HUES48 (cell line): ENCODE results near the gene BAIAP3.

Source experiments
- H3K27ac ChIP-seq: one replicate; pipeline ENCODE4 v1.7.0; 2013; ENCODE audit warnings: low read depth, low read length, inconsistent platforms
- H3K27me3 ChIP-seq: 2 replicates; pipeline ENCODE4 v1.6.1; 2013; ENCODE audit warnings: mild to moderate bottlenecking, low read length; ENCODE audit not compliant: control insufficient read depth, insufficient read depth
- H3K36me3 ChIP-seq: 2 replicates; pipeline ENCODE4 v1.6.1; 2013; ENCODE audit warnings: low read length; ENCODE audit not compliant: control insufficient read depth, insufficient read depth
- H3K4me1 ChIP-seq: 2 replicates; pipeline ENCODE4 v1.6.1; 2013; ENCODE audit warnings: mild to moderate bottlenecking, low read length; ENCODE audit not compliant: control insufficient read depth, insufficient read depth
- H3K4me3 ChIP-seq: 2 replicates; pipeline ENCODE4 v1.5.1; 2013; ENCODE audit warnings: mild to moderate bottlenecking, low read depth, low read length
- H3K9ac ChIP-seq: 2 replicates; pipeline ENCODE4 v1.6.1; 2013; ENCODE audit warnings: mild to moderate bottlenecking, low read depth, low read length, moderate library complexity
- H3K9me3 ChIP-seq: 2 replicates; pipeline ENCODE4 v1.6.1; 2013; ENCODE audit warnings: low read length; ENCODE audit not compliant: control insufficient read depth, insufficient read depth

Gene BAIAP3

DNA sequence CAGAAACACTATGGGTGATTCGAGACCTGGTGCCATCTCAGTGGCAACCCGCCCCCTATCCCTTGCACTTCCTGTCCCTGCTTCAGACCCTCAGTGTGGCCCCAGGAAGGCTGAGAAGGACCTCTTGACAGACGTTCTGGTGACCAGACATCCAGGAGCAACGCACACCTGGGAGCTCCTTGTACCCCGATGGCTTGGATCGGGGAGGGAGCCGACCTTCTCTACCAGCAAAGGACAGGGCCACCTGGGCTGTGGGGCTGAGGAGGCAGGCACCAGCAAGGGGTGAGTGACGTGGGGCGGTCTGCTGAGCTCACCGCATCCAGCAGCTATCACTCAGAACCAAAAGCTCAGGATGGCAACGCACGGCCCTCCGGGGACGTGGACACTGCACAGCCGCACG, 53.9 kb downstream of the BAIAP3 start:
- no peak overlapping the region for H3K27ac ChIP-seq
- H3K4me1 ChIP-seq: no peaks in the 10 kb centered on the region
- no peaks in the 10 kb centered on the region for H3K9me3 ChIP-seq
- H3K36me3 ChIP-seq: peaks cover 26% of the 10 kb centered on the region
- no peaks in the 10 kb centered on the region for H3K27me3 ChIP-seq
- no peak overlapping the region for H3K9ac ChIP-seq
- no peak overlapping the region for H3K4me3 ChIP-seq

DNA sequence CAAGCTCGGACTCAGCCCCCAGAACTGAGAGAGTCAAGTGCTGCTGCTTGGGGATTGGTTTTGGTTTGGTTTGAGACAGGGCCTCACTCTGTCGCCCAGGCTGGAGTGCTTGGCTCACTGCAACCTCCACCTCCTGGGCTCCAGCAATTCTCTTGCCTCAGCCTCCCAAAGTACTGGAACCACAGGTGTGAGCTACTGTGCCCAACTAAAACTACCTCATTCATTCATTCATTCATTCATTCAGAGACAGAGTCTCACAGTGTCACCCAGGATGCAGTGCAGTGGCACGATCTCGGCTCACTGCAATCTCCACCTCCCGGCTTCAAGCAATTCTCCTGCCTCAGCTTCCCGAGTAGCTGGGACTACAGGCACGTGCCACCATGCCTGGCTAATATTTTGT, 56.3 kb downstream of the BAIAP3 start:
- H3K9me3 ChIP-seq: no peaks in the 10 kb centered on the region
- peaks cover 27% of the 10 kb centered on the region for H3K36me3 ChIP-seq
- H3K4me3 ChIP-seq: no peak overlapping the region
- H3K9ac ChIP-seq: no peak overlapping the region
- no peaks in the 10 kb centered on the region for H3K4me1 ChIP-seq
- no peaks in the 10 kb centered on the region for H3K27me3 ChIP-seq
- H3K27ac ChIP-seq: no peak overlapping the region

DNA sequence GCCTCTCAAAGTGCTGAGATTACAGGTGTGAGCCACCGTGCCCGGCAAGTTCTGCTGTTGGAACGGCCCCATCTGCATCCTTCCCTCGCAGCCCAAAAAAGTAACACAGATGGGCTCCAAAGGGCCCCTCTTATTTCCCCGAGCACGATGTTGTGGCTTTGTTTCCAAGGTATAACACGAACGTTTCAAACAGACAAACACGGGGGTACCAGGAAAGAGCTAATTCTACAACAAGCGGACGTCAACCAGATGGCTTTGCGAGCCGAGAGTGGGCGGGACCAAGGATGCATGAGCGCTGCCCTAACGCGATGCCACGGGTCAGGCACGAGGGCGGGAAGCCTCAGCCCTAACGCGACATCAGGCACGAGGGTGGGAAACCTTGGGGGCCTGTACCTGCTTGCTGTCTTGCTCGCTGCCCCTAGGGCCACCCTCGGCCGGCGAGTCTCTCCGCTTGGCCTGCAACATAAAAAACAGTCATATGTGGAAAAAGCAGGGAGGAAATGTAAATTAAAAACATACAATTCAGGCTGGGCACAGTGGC, 56.9 kb downstream of the BAIAP3 start:
- Histone ChIP-seq H3K27me3 (no peaks in the 10 kb centered on the region), H3K4me3 (no peak overlapping the region), H3K36me3 (peaks cover 25% of the 10 kb centered on the region), H3K9me3 (no peaks in the 10 kb centered on the region), H3K9ac (no peak overlapping the region), H3K4me1 (no peaks in the 10 kb centered on the region), H3K27ac (no peak overlapping the region)

- Histone ChIP-seq H3K9ac (no peak overlapping the region), H3K9me3 (no peaks in the 10 kb centered on the region), H3K36me3 (peaks cover 25% of the 10 kb centered on the region), H3K27ac (no peak overlapping the region), H3K4me1 (no peaks in the 10 kb centered on the region), H3K4me3 (no peak overlapping the region), H3K27me3 (no peaks in the 10 kb centered on the region)
These were observed 59.4 kb downstream of the BAIAP3 start for GRCh38 chr16:1392826-1393225.

- H3K36me3 ChIP-seq: peaks cover 21% of the 10 kb centered on the region
- no peak overlapping the region for H3K27ac ChIP-seq
- no peak overlapping the region for H3K4me3 ChIP-seq
- no peak overlapping the region for H3K9ac ChIP-seq
- no peaks in the 10 kb centered on the region for H3K27me3 ChIP-seq
- no peaks in the 10 kb centered on the region for H3K9me3 ChIP-seq
- no peaks in the 10 kb centered on the region for H3K4me1 ChIP-seq
These were observed 60.2 kb downstream of the BAIAP3 start for GRCh38 chr16:1393613-1394176.

- Histone ChIP-seq H3K27ac (no peak overlapping the region), H3K27me3 (no peaks in the 10 kb centered on the region), H3K36me3 (peaks cover 22% of the 10 kb centered on the region), H3K9ac (no peak overlapping the region), H3K4me1 (no peaks in the 10 kb centered on the region), H3K4me3 (no peak overlapping the region), H3K9me3 (no peaks in the 10 kb centered on the region)
These were observed 61.0 kb downstream of the BAIAP3 start for GRCh38 chr16:1394367-1394951.

- Histone ChIP-seq H3K27me3 (no peaks in the 10 kb centered on the region), H3K9me3 (no peaks in the 10 kb centered on the region), H3K4me1 (no peaks in the 10 kb centered on the region), H3K4me3 (no peak overlapping the region), H3K27ac (no peak overlapping the region), H3K9ac (no peak overlapping the region), H3K36me3 (peaks cover 13% of the 10 kb centered on the region)
These were observed 62.1 kb downstream of the BAIAP3 start for GRCh38 chr16:1395444-1396031.

DNA sequence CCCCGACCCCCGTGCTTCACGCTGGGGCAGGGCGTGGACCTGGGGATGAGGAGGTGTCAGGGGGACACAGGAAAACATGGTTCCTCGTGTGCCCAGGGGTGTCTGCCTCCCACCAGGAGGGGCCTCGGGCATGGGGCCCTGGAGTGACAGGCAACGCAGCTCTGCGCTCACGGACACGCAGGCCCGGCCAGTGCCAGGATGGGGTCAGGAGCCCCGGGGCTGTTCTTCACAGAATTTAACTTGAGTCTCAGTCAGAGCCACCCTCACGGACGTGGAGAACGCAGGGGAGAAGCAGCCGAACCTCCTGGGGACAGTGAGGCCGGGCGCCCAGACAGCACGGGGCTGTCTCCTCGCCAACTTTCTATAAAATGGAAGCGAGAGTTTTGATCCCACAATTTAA, 64.3 kb downstream of the BAIAP3 start:
- H3K4me3 ChIP-seq: no peak overlapping the region
- H3K9me3 ChIP-seq: no peaks in the 10 kb centered on the region
- H3K4me1 ChIP-seq: no peaks in the 10 kb centered on the region
- no peak overlapping the region for H3K27ac ChIP-seq
- H3K36me3 ChIP-seq: peaks cover 27% of the 10 kb centered on the region
- no peak overlapping the region for H3K9ac ChIP-seq
- no peaks in the 10 kb centered on the region for H3K27me3 ChIP-seq

- no peak overlapping the region for H3K4me3 ChIP-seq
- no peaks in the 10 kb centered on the region for H3K9me3 ChIP-seq
- no peak overlapping the region for H3K27ac ChIP-seq
- H3K4me1 ChIP-seq: no peaks in the 10 kb centered on the region
- H3K36me3 ChIP-seq: peaks cover 29% of the 10 kb centered on the region
- H3K27me3 ChIP-seq: no peaks in the 10 kb centered on the region
- H3K9ac ChIP-seq: no peak overlapping the region
These were observed 64.9 kb downstream of the BAIAP3 start for GRCh38 chr16:1398351-1398750.
